K562 (cell line): ENCODE measurements around the gene ZNF799. TPM values are rescaled to one million over a fixed set of nuclear protein-coding genes. Genes with fewer than 3 reads are reported as not detected.

ENCODE experiments used
- ATAC-seq: fragments of 200-7000 bp; cut with Tn5 transposase; 3 replicates; pipeline ENCODE4 v1.9.1; 2020; ENCODE audit warnings: moderate library complexity
- Bru-seq: library from RNA; stranded (reverse); fragments of 400-500 nt; gene quantifications from one replicate; lab custom pipeline; 2021; lab: Mats Ljungman, UMichigan
- BruChase-seq, 2 experiments: library from RNA; stranded (reverse); fragments of 400-500 nt; gene quantifications; one replicate each; lab custom pipeline; 2021; lab: Mats Ljungman, UMichigan
- BruUV-seq: library from RNA; stranded (reverse); fragments of 400-500 nt; replicated peaks from 2 replicates; lab custom pipeline; 2021; lab: Mats Ljungman, UMichigan
- CTCF ChIA-PET: fragments of 300-600 bp; formaldehyde crosslinking; extraction: SDS; loops from one replicate; lab custom pipeline; 2021; ENCODE audit warnings: low intra/inter-chr PET ratio; lab: Yijun Ruan, JAX
- POLR2A ChIA-PET: fragments of 300-600, 350-650 bp; sonication (Branson Sonifier 250); formaldehyde crosslinking; extraction: SDS; loops from one replicate; lab custom pipeline; 2021; ENCODE audit warnings: antibody characterized with exemption, inconsistent platforms; lab: Yijun Ruan, JAX
- DNase-seq, 4 experiments: peaks; one replicate each; pipeline versions ENCODE4 v3.0.0 to v3.0.0-alpha.2; 2011 to 2018; ENCODE audit warnings: low spot score in 3 of 4, mixed read lengths in 3 of 4; ENCODE audit errors: extremely low read depth in 1 of 4
- FAIRE-seq: peaks from 2 replicates; lab custom pipeline; 2011; peaks lifted over from hg19 to GRCh38; lab: Jason Lieb, UNC
- H2AFZ ChIP-seq: 2 replicates; pipeline ENCODE4 v1.6.0; 2011; ENCODE audit warnings: low read depth, low read length, control low read depth, inconsistent platforms
- H3K27ac ChIP-seq: fragments of 200-600 bp; 3 replicates; pipeline ENCODE4 v1.8.0; 2011; ENCODE audit warnings: low read depth, mild to moderate bottlenecking, control low read depth, inconsistent platforms, low read length, moderate library complexity, mixed read lengths; ENCODE audit errors: extremely low read depth
- H3K27me3 ChIP-seq, 2 experiments: fragments of 300-600 bp in 1 of 2; 2 replicates in 1 of 2; 3 replicates in 1 of 2; pipeline versions ENCODE4 v1.6.0 to v1.8.0; 2011; ENCODE audit warnings: inconsistent platforms in 2 of 2, low read length in 2 of 2, mild to moderate bottlenecking in 1 of 2, mixed read lengths in 1 of 2, moderate library complexity in 1 of 2; ENCODE audit not compliant: control insufficient read depth in 2 of 2, insufficient read depth in 2 of 2
- H3K36me3 ChIP-seq: fragments of 300-600 bp; 3 replicates; pipeline ENCODE4 v1.8.0; 2011; ENCODE audit warnings: mild to moderate bottlenecking, low read length, inconsistent platforms; ENCODE audit not compliant: control insufficient read depth, insufficient read depth
- H3K4me1 ChIP-seq, 2 experiments: fragments of 200-600 bp in 1 of 2; replicated peaks in 1 of 2; 2 replicates in 1 of 2; 3 replicates in 1 of 2; pipeline versions ENCODE4 v1.5.1 to v1.8.0; 2011; ENCODE audit warnings: inconsistent platforms in 2 of 2, low read length in 2 of 2, mild to moderate bottlenecking in 1 of 2, mixed read lengths in 1 of 2, moderate library complexity in 1 of 2; ENCODE audit not compliant: control insufficient read depth in 2 of 2, insufficient read depth in 2 of 2
- H3K4me2 ChIP-seq: 2 replicates; pipeline ENCODE4 v1.6.1; 2011; ENCODE audit warnings: low read length, control low read depth, inconsistent platforms, mixed read lengths; ENCODE audit not compliant: insufficient read depth
- H3K4me3 ChIP-seq: fragments of 200-600 bp; sonication (generic), shearing (Covaris generic); 2 replicates; pipeline ENCODE4 v1.5.1; 2016; ENCODE audit warnings: control low read depth, inconsistent platforms
- H3K79me2 ChIP-seq: fragments of 200-600 bp; 3 replicates; pipeline ENCODE4 v1.8.0; 2011; ENCODE audit warnings: low read length, inconsistent platforms; ENCODE audit not compliant: control insufficient read depth, insufficient read depth
- H3K9ac ChIP-seq, 2 experiments: 2 replicates each; pipeline versions ENCODE4 v1.6.0 to v1.6.1; 2011; ENCODE audit warnings: low read depth in 2 of 2, low read length in 2 of 2, control low read depth in 1 of 2, inconsistent platforms in 1 of 2, mild to moderate bottlenecking in 1 of 2, mixed read lengths in 1 of 2; ENCODE audit not compliant: insufficient read depth in 1 of 2
- H3K9me1 ChIP-seq: one replicate; pipeline ENCODE4 v1.6.0; 2011; ENCODE audit warnings: inconsistent platforms, mild to moderate bottlenecking, low read length, moderate library complexity; ENCODE audit not compliant: control insufficient read depth, insufficient read depth
- H3K9me3 ChIP-seq: replicated peaks from 2 replicates; pipeline ENCODE4 v1.5.1; 2011; ENCODE audit warnings: low read depth, low read length, inconsistent platforms; ENCODE audit not compliant: control insufficient read depth, insufficient read depth
- H4K20me1 ChIP-seq: replicated peaks from 2 replicates; pipeline ENCODE4 v1.6.1; 2011; ENCODE audit warnings: low read length, inconsistent platforms, mixed read lengths; ENCODE audit not compliant: control insufficient read depth, insufficient read depth
- ATF1 ChIP-seq, 2 experiments: fragments of 450-650 bp in 1 of 2; IDR thresholded peaks; 2 replicates each; pipeline ENCODE4 v1.6.1; 2016; ENCODE audit warnings: missing compliant biosample characterization in 1 of 2, missing genetic modification characterization in 1 of 2
- EWSR1 ChIP-seq: fragments of 450-650 bp; IDR thresholded peaks from 2 replicates; pipeline ENCODE4 v1.6.1; 2018; ENCODE audit warnings: borderline replicate concordance, mild to moderate bottlenecking, low read depth, moderate library complexity; ENCODE audit not compliant: partially characterized antibody
- KLF13 ChIP-seq: fragments of 450-650 bp; IDR thresholded peaks from 2 replicates; pipeline ENCODE4 v1.6.1; 2016; ENCODE audit warnings: missing genetic modification characterization, low read depth, mild to moderate bottlenecking, missing compliant biosample characterization, moderate library complexity, borderline replicate concordance
- RFX1 ChIP-seq: fragments of 450-650 bp; IDR thresholded peaks from 2 replicates; pipeline ENCODE4 v1.6.1; 2016; ENCODE audit warnings: mild to moderate bottlenecking, moderate library complexity
- SMAD4 ChIP-seq: fragments of 250-450 bp; sonication (Bioruptor Pico); conservative IDR thresholded peaks from 2 replicates; pipeline ENCODE4 v1.8.0; 2021; ENCODE audit warnings: inconsistent platforms, mild to moderate bottlenecking, moderate library complexity
- SPI1 ChIP-seq: IDR thresholded peaks from 2 replicates; pipeline ENCODE4 v1.6.1; 2011; ENCODE audit warnings: low read depth, low read length, control low read depth, borderline replicate concordance
- SUPT5H ChIP-seq: fragments of 450-650 bp; IDR thresholded peaks from 2 replicates; pipeline ENCODE4 v1.6.1; 2016
- TARDBP ChIP-seq: fragments of 450-650 bp; IDR thresholded peaks from 2 replicates; pipeline ENCODE4 v1.6.1; 2016
- TEAD1 ChIP-seq, 2 experiments: fragments of 450-650 bp in 1 of 2; sonication (generic) in 1 of 2; formaldehyde crosslinking; IDR thresholded peaks; 2 replicates each; pipeline versions ENCODE4 v1.4.0 to v1.8.0; 2020 to 2022; ENCODE audit warnings: mild to moderate bottlenecking in 2 of 2, missing genetic modification reagents in 1 of 2
- XRCC5 ChIP-seq: fragments of 200-400 bp; formaldehyde crosslinking; IDR thresholded peaks from 2 replicates; pipeline ENCODE4 v1.6.1; 2017; ENCODE audit warnings: low read depth, mild to moderate bottlenecking, low read length
- ZNF133 ChIP-seq: fragments of 250-450 bp; sonication (Bioruptor Pico); IDR thresholded peaks from 2 replicates; pipeline ENCODE4 v1.4.0; 2020; ENCODE audit warnings: mild to moderate bottlenecking
- WGBS: fragments of 100-300 bp; shearing (Covaris generic); methylation state at CpG from one replicate; pipeline ENCODE4 v1.1.6; 2016; ENCODE audit warnings: low coverage, mixed read lengths; ENCODE audit not compliant: insufficient coverage; ENCODE audit errors: missing lambda C conversion rate; 5-methylcytosine and 5-hydroxymethylcytosine counted together
- in situ Hi-C: fragments of 300-500 bp; cut with MboI; formaldehyde crosslinking; loops from 4 replicates; pipeline ENCODE4 v1.15.0; 2018; ENCODE audit warnings: inconsistent platforms, mixed read lengths
- intact Hi-C: fragments of 100-400 bp; cut with micrococcal nuclease; formaldehyde crosslinking; loops from 2 replicates; pipeline ENCODE4 v1.14.2; 2022
- long read RNA-seq, 3 experiments: library from polyadenylated mRNA in 2 of 3; library from RNA in 1 of 3; unstranded in 2 of 3; stranded (forward) in 1 of 3; transcript quantifications; one replicate each; pipeline ENCODE4 v2.0.0, GENCODE V29; 2019 to 2022
- polyA minus RNA-seq, 3 experiments: library from RNA; depleted of rRNA, polyadenylated mRNA; stranded (reverse); fragments of >200 nt; gene quantifications; 2 replicates each; pipeline ENCODE4 v1.2.3, GENCODE V29; 2011
- polyA plus RNA-seq, 8 experiments: library from polyadenylated mRNA; depleted of rRNA in 4 of 8; stranded (reverse) in 5 of 8; unstranded in 3 of 8; fragments of >200 nt; fragmentation: Nextera tagmentation in 2 of 8; fragmentation: Illumina TruSeq in 1 of 8; extraction: Ambion mirVana in 2 of 8; extraction: Trizol in 1 of 8; gene quantifications; 2 replicates each; pipeline versions ENCODE4 v1.2.1 to v1.2.3, GENCODE V29; 2011 to 2014; ENCODE audit warnings: inconsistent platforms in 1 of 8, missing spikeins in 1 of 8
- total RNA-seq, 7 experiments: library from RNA; depleted of rRNA in 6 of 7; stranded (reverse); fragments of >200 nt in 6 of 7; fragmentation: Illumina TruSeq in 2 of 7; extraction: Trizol in 2 of 7; gene quantifications; 2 replicates each; pipeline versions ENCODE4 v1.2.1 to v1.2.3, GENCODE V29; 2011 to 2021; ENCODE audit warnings: low replicate concordance in 1 of 7
- TF ChIP-seq, protein P1 (sequence below): sonication (generic); formaldehyde crosslinking; IDR thresholded peaks from 2 replicates; pipeline ENCODE4 v1.8.0; 2022; ENCODE audit warnings: missing genetic modification reagents, mild to moderate bottlenecking, moderate library complexity, borderline replicate concordance
- TF ChIP-seq, protein P2 (sequence below), 2 experiments: fragments of 450-650 bp in 1 of 2; sonication (generic) in 1 of 2; formaldehyde crosslinking in 1 of 2; IDR thresholded peaks in 1 of 2; conservative IDR thresholded peaks in 1 of 2; 2 replicates each; pipeline versions ENCODE4 v1.6.1 to v1.8.1; 2016 to 2023; ENCODE audit warnings: mild to moderate bottlenecking in 2 of 2, moderate library complexity in 2 of 2, inconsistent platforms in 1 of 2, missing genetic modification reagents in 1 of 2

Gene ZNF799
- total RNA-seq (2011; cell fraction: chromatin; rRNA removed; ENCODE audit: low replicate concordance) = 5.8 and 13.9 TPM in 2 replicates
- 4.0 and 5.3 TPM in 2 replicates for total RNA-seq (2011; cell fraction: nucleolus; rRNA removed)
- total RNA-seq (2011; cell fraction: nucleoplasm; rRNA removed) = 7.4 and 10.2 TPM in 2 replicates
- total RNA-seq (2014; rRNA removed) = 2.7 and 3.2 TPM in 2 replicates
- 4.6 TPM in 2 replicates for total RNA-seq (2014; rRNA removed; fragmentation: Illumina TruSeq; extraction: Trizol)
- total RNA-seq (2015; rRNA removed; fragmentation: Illumina TruSeq; extraction: Trizol) = 4.5 and 5.5 TPM in 2 replicates
- total RNA-seq (2021) = 2.9 and 3.6 TPM in 2 replicates
- polyA plus RNA-seq (2011; rRNA removed) = 3.4 and 4.5 TPM in 2 replicates
- 0.63 and 1.3 TPM in 2 replicates for polyA plus RNA-seq (2011; cell fraction: cytosol; rRNA removed)
- polyA plus RNA-seq (2011; cell fraction: nucleus; rRNA removed) = 2.8 and 3.9 TPM in 2 replicates
- polyA plus RNA-seq (2012) = 2.2 and 3.1 TPM in 2 replicates
- 2.7 and 3.1 TPM in 2 replicates for polyA plus RNA-seq (2014; fragmentation: Illumina TruSeq; extraction: Trizol)
- 1 to 10 TPM in 1 of 2 experiments, under 1 TPM in 1; 0.63 to 2.2 TPM for polyA plus RNA-seq (2014; fragmentation: Nextera tagmentation; extraction: Ambion mirVana)
- 1.6 and 2.1 TPM in 2 replicates for polyA plus RNA-seq (2014; rRNA removed)
- 6.7 and 7.9 TPM in 2 replicates for polyA minus RNA-seq (2011; rRNA and poly(A)+ RNA removed)
- polyA minus RNA-seq (2011; cell fraction: cytosol; rRNA and poly(A)+ RNA removed) = 1.3 and 2.5 TPM in 2 replicates
- 3.4 and 6.8 TPM in 2 replicates for polyA minus RNA-seq (2011; cell fraction: nucleus; rRNA and poly(A)+ RNA removed)
- Bru-seq, nascent RNA = percentile 76 among the genes with signal in this experiment
- percentile 82 among the genes with signal in this experiment for BruChase-seq, experiment 1, labeled RNA remaining after a 2-hour chase
- percentile 83 among the genes with signal in this experiment for BruChase-seq, experiment 2, labeled RNA remaining after a 6-hour chase
- long read RNA-seq, experiment 1, transcript ZNF799-202 (4 exons, 2,583 nt) = major isoform, 8 of 11 reads
- long read RNA-seq, experiment 1, partial matches to known transcripts = 0 of 11 reads
- long read RNA-seq, experiment 1, other reads (novel, unspliced or antisense) = 3 of 11 reads
- long read RNA-seq, experiment 2, partial matches to known transcripts = 0 of 1 reads
- long read RNA-seq, experiment 2, other reads (novel, unspliced or antisense) = 1 of 1 reads
- long read RNA-seq, experiment 3, partial matches to known transcripts = 0 of 3 reads
- long read RNA-seq, experiment 3, other reads (novel, unspliced or antisense) = 1 of 3 reads

DNA sequence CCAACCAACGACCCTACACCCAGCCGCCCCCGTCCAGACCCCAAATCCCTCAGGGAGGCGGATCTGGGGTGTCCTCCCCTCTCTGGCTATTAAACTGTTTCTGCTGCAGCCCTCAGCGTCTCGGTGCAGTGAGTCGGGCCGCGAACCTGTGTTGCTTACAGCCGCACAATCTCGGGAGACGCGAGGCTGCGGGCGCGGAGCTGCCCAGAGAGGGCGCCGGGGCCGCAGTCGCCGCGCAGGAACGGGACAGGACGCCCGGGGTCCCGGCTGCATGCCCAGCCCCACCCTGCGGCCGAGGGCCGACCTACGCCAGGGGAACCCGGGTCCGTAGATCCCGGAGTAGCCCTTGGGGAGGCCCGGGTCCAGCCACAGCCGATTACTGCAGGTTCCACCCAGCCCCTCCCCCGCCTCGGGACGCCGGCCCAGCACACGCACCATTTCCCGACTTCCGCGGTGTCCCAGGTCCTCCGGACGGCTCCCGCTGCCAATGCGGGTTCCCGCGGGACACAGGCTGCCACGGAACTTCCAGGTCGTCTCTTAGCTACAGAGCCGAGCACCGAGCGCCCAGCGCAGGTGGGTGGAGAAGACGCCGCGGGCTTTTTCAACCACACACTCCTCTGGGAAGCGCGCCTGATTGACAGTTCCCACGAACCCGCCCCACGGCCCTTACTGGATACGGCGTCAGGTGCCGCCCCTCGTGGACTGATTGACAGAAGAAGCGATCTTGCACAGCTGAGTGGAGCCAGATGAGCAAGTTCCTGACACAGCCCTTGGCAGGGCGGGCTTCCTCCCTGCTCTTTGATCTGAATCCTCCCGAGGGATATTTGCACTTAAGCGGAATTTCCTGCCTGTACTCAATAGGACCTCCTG, at the start of gene ZNF799:
Gene ZNF799, minus strand, starts transcription at position 639 of the 870 bp plus-strand sequence. Its CDS starts 201 bp downstream, at position 438.
- peak within 1 kb of the TSS; percentile 71 for H3K4me3 ChIP-seq
- H3K36me3 ChIP-seq = no peaks in the 10 kb centered on the region
- peak; percentile 78 to 97 (median 81) for DNase-seq
- ATAC-seq = peak; percentile 98
- H3K9ac ChIP-seq = peak within 1 kb of the TSS; percentile 68 to 97
- peak within 1 kb of the TSS; percentile 95 for H2AFZ ChIP-seq
- ChIA-PET POLR2A (interaction anchor here (0.6 to 0.8 kb wide), 7 partner anchors 14 to 427 kb away, joined by 3 to 5 read pairs (median 3); partner anchors contain the start of genes ZNF44, ZNF442 and ZNF443), CTCF (no interaction called here)
- no peaks in the 10 kb centered on the region for H3K9me1 ChIP-seq
- under 1% methylated on average over 53 of the region's 71 CpGs for WGBS
- H3K27me3 ChIP-seq = no peaks in the 10 kb centered on the region
- peak; percentile 98 for FAIRE-seq
- peaks cover 4 to 12% of the 10 kb centered on the region in 2 experiments; a peak in 2 of 5 replicates for H3K4me1 ChIP-seq
- BruUV-seq = TSS peak; percentile 56
- peak within 1 kb of the TSS; percentile 70 for H3K27ac ChIP-seq
- no peaks in the 10 kb centered on the region for H3K9me3 ChIP-seq
- H3K4me2 ChIP-seq = peak within 1 kb of the TSS; percentile 79
- no peaks in the 10 kb centered on the region for H4K20me1 ChIP-seq
- in situ Hi-C loops = loop anchor here (5.0 kb wide), 1 partner anchor 41 kb away; the partner anchor contains the start of gene ZNF443
- H3K79me2 ChIP-seq = peaks cover 11% of the 10 kb centered on the region; the same call in 2 of the 3 replicates
- intact Hi-C loops = no loop called here
- TF ChIP-seq SPI1 (peak; percentile 59; the same call in 1 of the 2 replicates), SMAD4 (peak; percentile 67), TEAD1 (CRISPR knock-in tag; IDR thresholded peaks at IDR 0.05) (no peak), KLF13 (0 out of 2 replicates have a peak, but pooled peaks have one; percentile 23), SUPT5H (peak; percentile 70), RFX1 (peak; percentile 33; the same call in 1 of the 2 replicates), ZNF133 (CRISPR knock-in tag) (no peak), EWSR1 (no peak), ATF1 (CRISPR knock-in tag; IDR thresholded peaks at IDR 0.05) (no peak), ATF1 (tag; IDR thresholded peaks at IDR 0.05) (peak; percentile 70), XRCC5 (no peak), TARDBP (peak; percentile 42; the same call in 1 of the 2 replicates)
- TF ChIP-seq, protein P1, sequence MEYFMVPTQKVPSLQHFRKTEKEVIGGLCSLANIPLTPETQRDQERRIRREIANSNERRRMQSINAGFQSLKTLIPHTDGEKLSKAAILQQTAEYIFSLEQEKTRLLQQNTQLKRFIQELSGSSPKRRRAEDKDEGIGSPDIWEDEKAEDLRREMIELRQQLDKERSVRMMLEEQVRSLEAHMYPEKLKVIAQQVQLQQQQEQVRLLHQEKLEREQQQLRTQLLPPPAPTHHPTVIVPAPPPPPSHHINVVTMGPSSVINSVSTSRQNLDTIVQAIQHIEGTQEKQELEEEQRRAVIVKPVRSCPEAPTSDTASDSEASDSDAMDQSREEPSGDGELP (CRISPR knock-in tag) = peak; percentile 98
- TF ChIP-seq, protein P2, sequence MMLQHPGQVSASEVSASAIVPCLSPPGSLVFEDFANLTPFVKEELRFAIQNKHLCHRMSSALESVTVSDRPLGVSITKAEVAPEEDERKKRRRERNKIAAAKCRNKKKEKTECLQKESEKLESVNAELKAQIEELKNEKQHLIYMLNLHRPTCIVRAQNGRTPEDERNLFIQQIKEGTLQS (IDR thresholded peaks at IDR 0.05) = no peak
- TF ChIP-seq, protein P2 (CRISPR knock-in tag; conservative IDR thresholded peaks at IDR 0.05) = 0 out of 2 replicates have a peak, but pooled peaks have one; percentile 36
